ENCODE results near the gene GAGE12J.

The GAGE12J gene

GRCh38 chrX:49278081-49278480 is 43.8 kb upstream of the GAGE12J start:
- CTCF ChIA-PET = no interaction called here
- H3K27ac ChIP-seq = no peak overlapping the region
- POLR2A ChIA-PET (ENCODE audit: low non-redundant PET) = no interaction called here
- DNase-seq (ENCODE audit: low spot score) = no peak
- TF ChIP-seq, protein P1, sequence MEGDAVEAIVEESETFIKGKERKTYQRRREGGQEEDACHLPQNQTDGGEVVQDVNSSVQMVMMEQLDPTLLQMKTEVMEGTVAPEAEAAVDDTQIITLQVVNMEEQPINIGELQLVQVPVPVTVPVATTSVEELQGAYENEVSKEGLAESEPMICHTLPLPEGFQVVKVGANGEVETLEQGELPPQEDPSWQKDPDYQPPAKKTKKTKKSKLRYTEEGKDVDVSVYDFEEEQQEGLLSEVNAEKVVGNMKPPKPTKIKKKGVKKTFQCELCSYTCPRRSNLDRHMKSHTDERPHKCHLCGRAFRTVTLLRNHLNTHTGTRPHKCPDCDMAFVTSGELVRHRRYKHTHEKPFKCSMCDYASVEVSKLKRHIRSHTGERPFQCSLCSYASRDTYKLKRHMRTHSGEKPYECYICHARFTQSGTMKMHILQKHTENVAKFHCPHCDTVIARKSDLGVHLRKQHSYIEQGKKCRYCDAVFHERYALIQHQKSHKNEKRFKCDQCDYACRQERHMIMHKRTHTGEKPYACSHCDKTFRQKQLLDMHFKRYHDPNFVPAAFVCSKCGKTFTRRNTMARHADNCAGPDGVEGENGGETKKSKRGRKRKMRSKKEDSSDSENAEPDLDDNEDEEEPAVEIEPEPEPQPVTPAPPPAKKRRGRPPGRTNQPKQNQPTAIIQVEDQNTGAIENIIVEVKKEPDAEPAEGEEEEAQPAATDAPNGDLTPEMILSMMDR (conservative IDR thresholded peaks at IDR 0.05; ENCODE audit: low read depth) = no peak

DNA sequence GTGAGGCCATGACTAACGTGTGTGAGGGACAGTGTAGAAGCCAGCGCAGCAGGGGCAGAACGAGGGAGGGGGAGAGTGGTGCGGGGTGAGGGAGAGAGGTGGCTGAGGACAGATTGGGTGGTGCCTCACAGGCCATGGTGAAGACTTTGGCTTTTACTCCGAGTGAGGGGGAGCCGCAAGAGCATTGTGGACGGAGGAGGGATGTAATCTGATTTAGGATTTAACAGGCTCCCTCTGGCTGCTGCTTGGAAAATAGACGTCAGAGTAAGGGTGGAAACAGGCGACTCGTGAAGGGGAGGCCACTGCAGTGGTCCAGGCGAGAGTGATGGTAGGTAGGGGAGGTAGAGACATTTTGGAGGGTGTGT is 39.2 kb upstream of the GAGE12J start:
- DNase-seq (ENCODE audit: low spot score) = no peak
- H3K27ac ChIP-seq = no peak overlapping the region
- TF ChIP-seq, protein P1 (conservative IDR thresholded peaks at IDR 0.05; ENCODE audit: low read depth) = no peak
- ChIA-PET POLR2A (ENCODE audit: low non-redundant PET) (no interaction called here), CTCF (no interaction called here)

- ChIA-PET CTCF (no interaction called here), POLR2A (ENCODE audit: low non-redundant PET) (no interaction called here)
- TF ChIP-seq, protein P1 (conservative IDR thresholded peaks at IDR 0.05; ENCODE audit: low read depth) = no peak
- H3K27ac ChIP-seq = no peak overlapping the region
- DNase-seq (ENCODE audit: low spot score) = no peak
These were observed 37.6 kb upstream of the GAGE12J start for GRCh38 chrX:49284212-49284611.

- H3K27ac ChIP-seq = no peak overlapping the region
- no peak for DNase-seq (ENCODE audit: low spot score)
- ChIA-PET CTCF (no interaction called here), POLR2A (ENCODE audit: low non-redundant PET) (no interaction called here)
- TF ChIP-seq, protein P1 (conservative IDR thresholded peaks at IDR 0.05; ENCODE audit: low read depth) = no peak
These were observed 35.7 kb upstream of the GAGE12J start for GRCh38 chrX:49286136-49286535.

DNA sequence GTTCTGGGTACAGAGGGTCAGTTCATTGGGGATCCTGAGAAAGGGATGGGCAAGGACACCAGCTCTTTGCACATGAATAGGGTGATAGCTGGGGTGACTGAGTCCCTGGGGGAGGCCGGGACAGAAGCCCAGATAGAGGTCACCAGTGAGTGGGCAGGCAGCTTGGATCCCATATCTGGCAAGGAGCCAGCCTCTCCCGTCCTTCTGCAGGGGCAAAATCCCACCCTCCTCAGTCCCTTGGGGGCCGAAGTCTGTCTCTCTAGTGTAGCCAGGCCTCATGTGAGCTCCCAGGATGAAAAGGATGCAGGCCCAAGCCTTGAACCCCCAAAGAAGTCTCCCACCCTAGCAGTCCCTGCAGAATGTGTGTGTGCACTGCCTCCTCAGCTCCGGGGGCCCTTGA is 35.3 kb upstream of the GAGE12J start:
- TF ChIP-seq, protein P1 (conservative IDR thresholded peaks at IDR 0.05; ENCODE audit: low read depth) = no peak
- CTCF ChIA-PET = no interaction called here
- POLR2A ChIA-PET (ENCODE audit: low non-redundant PET) = interaction anchor here (0.6 kb wide), 1 partner anchor 9 kb away, joined by 3 read pairs; no protein-coding TSS in a partner anchor
- DNase-seq (ENCODE audit: low spot score) = no peak
- H3K27ac ChIP-seq = no peak overlapping the region

GRCh38 chrX:49287665-49288064 is 34.2 kb upstream of the GAGE12J start:
- POLR2A ChIA-PET (ENCODE audit: low non-redundant PET) = no interaction called here
- CTCF ChIA-PET = no interaction called here
- no peak for DNase-seq (ENCODE audit: low spot score)
- TF ChIP-seq, protein P1 (conservative IDR thresholded peaks at IDR 0.05; ENCODE audit: low read depth) = no peak
- no peak overlapping the region for H3K27ac ChIP-seq

DNA sequence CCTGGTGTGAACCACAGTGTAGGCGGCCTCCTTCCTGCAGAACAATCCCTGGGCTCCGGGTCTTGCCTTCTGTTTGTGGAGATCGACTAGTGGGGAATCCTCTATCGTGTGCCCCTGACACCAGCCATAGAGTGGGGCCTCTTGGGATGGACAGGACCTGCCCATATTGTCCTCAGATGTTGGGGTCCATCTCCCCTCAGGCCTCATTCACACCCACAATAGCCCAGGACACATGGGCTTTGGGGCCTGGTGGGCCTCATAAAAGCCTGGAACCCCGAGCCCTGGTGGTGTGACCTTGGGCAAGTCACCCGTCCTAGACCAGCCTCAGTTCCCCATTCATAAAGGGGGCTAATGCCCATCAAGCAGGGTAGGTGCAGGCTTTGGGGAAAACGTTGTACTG is 31.6 kb upstream of the GAGE12J start:
- ChIA-PET POLR2A (ENCODE audit: low non-redundant PET) (no interaction called here), CTCF (no interaction called here)
- no peak for DNase-seq (ENCODE audit: low spot score)
- TF ChIP-seq, protein P1 (conservative IDR thresholded peaks at IDR 0.05; ENCODE audit: low read depth) = no peak
- no peak overlapping the region for H3K27ac ChIP-seq
